ENCODE measurements around the gene FEM1B. TPM values are rescaled to one million over a fixed set of nuclear protein-coding genes. Genes with fewer than 3 reads are reported as not detected.

The FEM1B gene
- total RNA-seq, 5 donors from 2014 or later (not counting 1 experiment from before 2014, with no cell fraction given) = 36.9 to 75.8 (median 55.3) TPM

GRCh38 chr15:68300115-68300940 lies 22.8 kb downstream of the FEM1B start:
- ATAC-seq (replicated peaks in 1 of 4) = no peak
- peak overlapping the region in 1 of 3 donors; percentile 70 for H3K4me3 Mint-ChIP-seq
- H3K36me3 ChIP-seq (ENCODE audit: control insufficient read depth in 2 of 2, extremely low read depth in 1 of 2, insufficient read depth in 1 of 2, low read length in 1 of 2) = no peaks in the 10 kb centered on the region
- H3K9me3 ChIP-seq = no peaks in the 10 kb centered on the region
- H3K27me3 Mint-ChIP-seq = no peaks in the 10 kb centered on the region
- no peaks in the 10 kb centered on the region for H3K9me3 Mint-ChIP-seq
- ChIA-PET CTCF (interaction anchor here in 1 of 2 donors (0.8 kb wide), 1 partner anchor 20 kb away, joined by 3 read pairs; no protein-coding TSS in a partner anchor), POLR2A (no interaction called here)
- peaks cover 8 to 15% of the 10 kb centered on the region in 2 experiments for H3K4me1 ChIP-seq (ENCODE audit: control insufficient read depth in 1 of 2, extremely low read depth in 1 of 2, insufficient read depth in 2 of 2, low read length in 2 of 2)
- DNase-seq = peak in 1 of 35 experiments; percentile 4
- 100% methylated on average over 3 of the region's 6 CpGs for WGBS (ENCODE audit: insufficient coverage)
- H3K27ac ChIP-seq (ENCODE audit: low read length) = peak overlapping the region; percentile 59
- H3K4me1 Mint-ChIP-seq = peaks cover 36 to 42% (median 40%) of the 10 kb centered on the region in 3 donors
- peaks cover 0 to 1% of the 10 kb centered on the region in 2 experiments for H3K27me3 ChIP-seq (replicated peaks in 1 of 2; ENCODE audit: control insufficient read depth in 2 of 2, extremely low read depth in 1 of 2, insufficient read depth in 2 of 2, low read length in 1 of 2)
- H3K36me3 Mint-ChIP-seq = no peaks in the 10 kb centered on the region
- H3K27ac Mint-ChIP-seq = peak overlapping the region; percentile 23 to 90
- H3K4me3 ChIP-seq (ENCODE audit: control insufficient read depth in 1 of 2, extremely low read depth in 1 of 2, low read length in 1 of 2) = no peak overlapping the region

GRCh38 chr15:68301301-68301700 lies 23.8 kb downstream of the FEM1B start:
- no peaks in the 10 kb centered on the region for H3K36me3 ChIP-seq (ENCODE audit: control insufficient read depth in 2 of 2, extremely low read depth in 1 of 2, insufficient read depth in 1 of 2, low read length in 1 of 2)
- no peak for DNase-seq
- H3K27me3 Mint-ChIP-seq = no peaks in the 10 kb centered on the region
- ChIA-PET POLR2A (no interaction called here), CTCF (no interaction called here)
- H3K4me3 ChIP-seq (ENCODE audit: control insufficient read depth in 1 of 2, extremely low read depth in 1 of 2, low read length in 1 of 2) = no peak overlapping the region
- H3K27ac ChIP-seq (ENCODE audit: low read length) = no peak overlapping the region
- peak in 1 of 4 experiments; percentile 37 for ATAC-seq (replicated peaks in 1 of 4)
- H3K9me3 ChIP-seq = no peaks in the 10 kb centered on the region
- WGBS (ENCODE audit: insufficient coverage) = 98% methylated on average over 4 of the region's 8 CpGs
- peaks cover 8 to 18% of the 10 kb centered on the region in 2 experiments for H3K4me1 ChIP-seq (ENCODE audit: control insufficient read depth in 1 of 2, extremely low read depth in 1 of 2, insufficient read depth in 2 of 2, low read length in 2 of 2)
- H3K4me3 Mint-ChIP-seq = no peak overlapping the region
- H3K4me1 Mint-ChIP-seq = peaks cover 37 to 41% (median 40%) of the 10 kb centered on the region in 3 donors
- peaks cover 0 to 5% of the 10 kb centered on the region in 2 experiments for H3K27me3 ChIP-seq (replicated peaks in 1 of 2; ENCODE audit: control insufficient read depth in 2 of 2, extremely low read depth in 1 of 2, insufficient read depth in 2 of 2, low read length in 1 of 2)
- no peaks in the 10 kb centered on the region for H3K9me3 Mint-ChIP-seq
- H3K27ac Mint-ChIP-seq = no peak overlapping the region
- H3K36me3 Mint-ChIP-seq = no peaks in the 10 kb centered on the region

GRCh38 chr15:68302729-68303128 lies 25.2 kb downstream of the FEM1B start:
- H3K9me3 Mint-ChIP-seq = no peaks in the 10 kb centered on the region
- H3K36me3 ChIP-seq (ENCODE audit: control insufficient read depth in 2 of 2, extremely low read depth in 1 of 2, insufficient read depth in 1 of 2, low read length in 1 of 2) = no peaks in the 10 kb centered on the region
- no peaks in the 10 kb centered on the region for H3K9me3 ChIP-seq
- H3K4me1 ChIP-seq (ENCODE audit: control insufficient read depth in 1 of 2, extremely low read depth in 1 of 2, insufficient read depth in 2 of 2, low read length in 2 of 2) = peaks cover 8 to 24% of the 10 kb centered on the region in 2 experiments
- H3K4me3 ChIP-seq (ENCODE audit: control insufficient read depth in 1 of 2, extremely low read depth in 1 of 2, low read length in 1 of 2) = no peak overlapping the region
- no peak overlapping the region for H3K4me3 Mint-ChIP-seq
- peaks cover 42 to 46% (median 45%) of the 10 kb centered on the region in 3 donors for H3K4me1 Mint-ChIP-seq
- H3K27ac Mint-ChIP-seq = no peak overlapping the region
- WGBS (ENCODE audit: insufficient coverage) = 93% methylated on average over 5 of the region's 6 CpGs
- H3K27me3 Mint-ChIP-seq = peaks cover 3 to 5% of the 10 kb centered on the region in 2 donors
- ATAC-seq (replicated peaks in 1 of 4) = no peak
- H3K36me3 Mint-ChIP-seq = no peaks in the 10 kb centered on the region
- CTCF ChIA-PET = no interaction called here
- H3K27ac ChIP-seq (ENCODE audit: low read length) = no peak overlapping the region
- peak in 1 of 35 experiments; percentile 4 for DNase-seq
- H3K27me3 ChIP-seq (replicated peaks in 1 of 2; ENCODE audit: control insufficient read depth in 2 of 2, extremely low read depth in 1 of 2, insufficient read depth in 2 of 2, low read length in 1 of 2) = peaks cover 0 to 18% of the 10 kb centered on the region in 2 experiments
- POLR2A ChIA-PET = no interaction called here

GRCh38 chr15:68303134-68303533 lies 25.6 kb downstream of the FEM1B start:
- DNase-seq = no peak
- 80% methylated on average over 1 of the region's 2 CpGs for WGBS (ENCODE audit: insufficient coverage)

GRCh38 chr15:68303560-68304436 lies 26.3 kb downstream of the FEM1B start:
- H3K9me3 ChIP-seq = no peaks in the 10 kb centered on the region
- H3K27ac ChIP-seq (ENCODE audit: low read length) = no peak overlapping the region
- H3K4me1 ChIP-seq (ENCODE audit: control insufficient read depth in 1 of 2, extremely low read depth in 1 of 2, insufficient read depth in 2 of 2, low read length in 2 of 2) = peaks cover 8 to 17% of the 10 kb centered on the region in 2 experiments
- Mint-ChIP-seq H3K27me3 (peaks cover 3 to 5% of the 10 kb centered on the region in 2 donors), H3K4me3 (no peak overlapping the region), H3K9me3 (no peaks in the 10 kb centered on the region), H3K4me1 (peaks cover 35 to 37% (median 37%) of the 10 kb centered on the region in 3 donors), H3K36me3 (no peaks in the 10 kb centered on the region), H3K27ac (no peak overlapping the region)
- no peaks in the 10 kb centered on the region for H3K36me3 ChIP-seq (ENCODE audit: control insufficient read depth in 2 of 2, extremely low read depth in 1 of 2, insufficient read depth in 1 of 2, low read length in 1 of 2)
- 83% methylated on average over 8 of the region's 15 CpGs for WGBS (ENCODE audit: insufficient coverage)
- ChIA-PET POLR2A (no interaction called here), CTCF (interaction anchor here in 1 of 2 donors (1.0 kb wide), 1 partner anchor 23 kb away, joined by 3 read pairs; no protein-coding TSS in a partner anchor)
- DNase-seq = no peak
- no peak overlapping the region for H3K4me3 ChIP-seq (ENCODE audit: control insufficient read depth in 1 of 2, extremely low read depth in 1 of 2, low read length in 1 of 2)
- no peak for ATAC-seq (replicated peaks in 1 of 4)
- H3K27me3 ChIP-seq (replicated peaks in 1 of 2; ENCODE audit: control insufficient read depth in 2 of 2, extremely low read depth in 1 of 2, insufficient read depth in 2 of 2, low read length in 1 of 2) = peaks cover 0 to 18% of the 10 kb centered on the region in 2 experiments

More at GRCh38 chr15:68303134-68303533, 25.6 kb downstream of the FEM1B start:
- Histone ChIP-seq H3K4me3 (ENCODE audit: control insufficient read depth in 1 of 2, extremely low read depth in 1 of 2, low read length in 1 of 2) (no peak overlapping the region), H3K9me3 (no peaks in the 10 kb centered on the region), H3K27ac (ENCODE audit: low read length) (no peak overlapping the region), H3K36me3 (ENCODE audit: control insufficient read depth in 2 of 2, extremely low read depth in 1 of 2, insufficient read depth in 1 of 2, low read length in 1 of 2) (no peaks in the 10 kb centered on the region), H3K27me3 (replicated peaks in 1 of 2; ENCODE audit: control insufficient read depth in 2 of 2, extremely low read depth in 1 of 2, insufficient read depth in 2 of 2, low read length in 1 of 2) (peaks cover 0 to 18% of the 10 kb centered on the region in 2 experiments), H3K4me1 (ENCODE audit: control insufficient read depth in 1 of 2, extremely low read depth in 1 of 2, insufficient read depth in 2 of 2, low read length in 2 of 2) (peaks cover 8 to 23% of the 10 kb centered on the region in 2 experiments)
- Mint-ChIP-seq H3K9me3 (no peaks in the 10 kb centered on the region), H3K27me3 (peaks cover 3 to 5% of the 10 kb centered on the region in 2 donors), H3K27ac (no peak overlapping the region), H3K4me1 (peaks cover 39 to 44% (median 42%) of the 10 kb centered on the region in 3 donors), H3K36me3 (no peaks in the 10 kb centered on the region), H3K4me3 (no peak overlapping the region)
- no peak for ATAC-seq (replicated peaks in 1 of 4)
- ChIA-PET POLR2A (no interaction called here), CTCF (no interaction called here)

All from T-cell (primary cell).